Fibroblast of lung (primary cell): ENCODE data around the gene SIK2. TPM values are rescaled to one million over a fixed set of nuclear protein-coding genes. Genes with fewer than 3 reads are reported as not detected.

ENCODE experiments used
- DNase-seq, 2 donors: peaks; one replicate each; pipeline versions ENCODE4 v3.0.0 to v3.0.0-alpha.2; 2010; ENCODE audit warnings: low read depth in 2 of 2
- H2AFZ ChIP-seq: 2 replicates; pipeline ENCODE4 v1.5.1; 2012; ENCODE audit warnings: low read length, control low read depth, inconsistent platforms
- H3K27ac ChIP-seq: 2 replicates; pipeline ENCODE4 v1.5.1; 2011; ENCODE audit warnings: low read length, control low read depth; ENCODE audit not compliant: insufficient read depth
- H3K27me3 ChIP-seq: 2 replicates; pipeline ENCODE4 v1.5.1; 2011; ENCODE audit warnings: mild to moderate bottlenecking, low read length; ENCODE audit not compliant: control insufficient read depth, insufficient read depth
- H3K36me3 ChIP-seq: 2 replicates; pipeline ENCODE4 v1.5.1; 2011; ENCODE audit warnings: low read length; ENCODE audit not compliant: control insufficient read depth, insufficient read depth
- H3K4me1 ChIP-seq: 2 replicates; pipeline ENCODE4 v1.5.1; 2011; ENCODE audit warnings: low read length; ENCODE audit not compliant: control insufficient read depth, insufficient read depth; ENCODE audit errors: extremely low read depth
- H3K4me2 ChIP-seq: 2 replicates; pipeline ENCODE4 v1.5.1; 2011; ENCODE audit warnings: low read length, control low read depth; ENCODE audit not compliant: insufficient read depth; ENCODE audit errors: extremely low read depth
- H3K4me3 ChIP-seq, 4 experiments: fragments of 200-600 bp in 1 of 4; sonication (generic) in 1 of 4; replicated peaks in 1 of 4; 2 replicates each; pipeline ENCODE4 v1.5.1; 2011 to 2016; ENCODE audit warnings: low read length in 4 of 4, low read depth in 3 of 4, mild to moderate bottlenecking in 3 of 4, control low read depth in 2 of 4, inconsistent platforms in 1 of 4, mixed read lengths in 1 of 4; ENCODE audit not compliant: insufficient read depth in 1 of 4; ENCODE audit errors: control extremely low read depth in 1 of 4
- H3K79me2 ChIP-seq: 2 replicates; pipeline ENCODE4 v1.5.1; 2012; ENCODE audit warnings: mild to moderate bottlenecking, low read length, inconsistent platforms; ENCODE audit not compliant: control insufficient read depth, insufficient read depth
- H3K9ac ChIP-seq: 2 replicates; pipeline ENCODE4 v1.5.1; 2011; ENCODE audit warnings: mild to moderate bottlenecking, low read length, control low read depth; ENCODE audit not compliant: insufficient read depth
- H3K9me3 ChIP-seq: 2 replicates; pipeline ENCODE4 v1.5.1; 2012; ENCODE audit warnings: low read depth, low read length; ENCODE audit not compliant: control insufficient read depth, insufficient read depth
- H4K20me1 ChIP-seq: 2 replicates; pipeline ENCODE4 v1.5.1; 2011; ENCODE audit warnings: low read length; ENCODE audit not compliant: control insufficient read depth, insufficient read depth; ENCODE audit errors: extremely low read depth
- EZH2 ChIP-seq: IDR thresholded peaks from 2 replicates; pipeline ENCODE4 v1.5.1; 2012; ENCODE audit warnings: low read length, control low read depth, mild to moderate bottlenecking; ENCODE audit errors: missing control alignments
- polyA plus RNA-seq, 2 donors: library from polyadenylated mRNA; depleted of rRNA in 1 of 2; stranded (reverse) in 1 of 2; unstranded in 1 of 2; fragments of >200 nt; gene quantifications; 2 replicates each; pipeline ENCODE4 v1.2.1, GENCODE V29; 2011 to 2012; ENCODE audit warnings: missing spikeins in 1 of 2
- total RNA-seq: library from RNA; depleted of rRNA; stranded (reverse); fragments of >200 nt; gene quantifications from 2 replicates; pipeline ENCODE4 v1.2.1, GENCODE V29; 2014
- TF ChIP-seq, protein P1 (sequence below), 2 donors: IDR thresholded peaks in 1 of 2; conservative IDR thresholded peaks in 1 of 2; 1 replicate in 1 of 2; 2 replicates in 1 of 2; pipeline ENCODE4 v1.5.1; 2011 to 2012; ENCODE audit warnings: low read length in 2 of 2, control low read depth in 1 of 2, inconsistent platforms in 1 of 2, low read depth in 1 of 2, mild to moderate bottlenecking in 1 of 2

The SIK2 gene
- total and polyA plus RNA-seq, 2 donors (not counting 1 experiment from before 2014, with no cell fraction given) = 16.3 to 19.3 TPM

DNA sequence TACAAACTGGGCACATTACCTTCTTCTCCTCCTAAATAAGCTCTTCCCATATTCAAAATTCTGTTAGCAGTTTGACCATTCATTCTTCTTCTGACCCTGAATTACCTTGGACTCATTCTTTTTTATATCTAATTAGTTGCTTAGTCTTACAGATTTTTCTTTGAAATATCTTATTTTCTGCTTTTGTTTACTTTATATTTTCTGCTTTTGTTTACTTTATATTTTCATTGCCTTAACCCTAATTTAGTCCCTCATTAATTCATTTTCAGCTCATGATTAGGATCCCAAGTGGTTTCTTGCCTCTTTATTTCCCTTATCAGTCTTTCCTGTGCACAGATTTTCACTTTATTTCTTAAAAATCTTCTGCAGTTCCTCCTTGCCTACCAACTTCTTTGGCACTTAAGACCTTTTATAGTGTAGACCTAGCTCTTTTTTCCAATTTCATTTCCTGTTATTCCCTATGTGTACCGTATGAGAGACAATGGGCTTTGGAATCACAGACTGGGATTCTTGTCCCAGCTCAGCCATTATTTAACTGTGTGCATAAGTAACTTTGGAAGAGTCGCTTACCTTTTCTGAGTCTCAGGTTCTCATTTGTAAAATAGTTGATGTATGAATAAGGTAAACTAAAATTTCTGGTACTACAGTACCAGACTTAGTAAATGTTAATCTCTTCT is 39.2 kb downstream of the SIK2 start:
- Histone ChIP-seq H3K79me2 (peaks cover 13% of the 10 kb centered on the region), H3K4me2 (no peak overlapping the region), H3K4me3 (no peak overlapping the region), H2AFZ (no peak overlapping the region), H3K9ac (no peak overlapping the region), H3K27me3 (no peaks in the 10 kb centered on the region), H3K36me3 (no peaks in the 10 kb centered on the region), H4K20me1 (no peaks in the 10 kb centered on the region), H3K4me1 (no peaks in the 10 kb centered on the region), H3K9me3 (no peaks in the 10 kb centered on the region), H3K27ac (no peak overlapping the region)
- TF ChIP-seq, protein P1, sequence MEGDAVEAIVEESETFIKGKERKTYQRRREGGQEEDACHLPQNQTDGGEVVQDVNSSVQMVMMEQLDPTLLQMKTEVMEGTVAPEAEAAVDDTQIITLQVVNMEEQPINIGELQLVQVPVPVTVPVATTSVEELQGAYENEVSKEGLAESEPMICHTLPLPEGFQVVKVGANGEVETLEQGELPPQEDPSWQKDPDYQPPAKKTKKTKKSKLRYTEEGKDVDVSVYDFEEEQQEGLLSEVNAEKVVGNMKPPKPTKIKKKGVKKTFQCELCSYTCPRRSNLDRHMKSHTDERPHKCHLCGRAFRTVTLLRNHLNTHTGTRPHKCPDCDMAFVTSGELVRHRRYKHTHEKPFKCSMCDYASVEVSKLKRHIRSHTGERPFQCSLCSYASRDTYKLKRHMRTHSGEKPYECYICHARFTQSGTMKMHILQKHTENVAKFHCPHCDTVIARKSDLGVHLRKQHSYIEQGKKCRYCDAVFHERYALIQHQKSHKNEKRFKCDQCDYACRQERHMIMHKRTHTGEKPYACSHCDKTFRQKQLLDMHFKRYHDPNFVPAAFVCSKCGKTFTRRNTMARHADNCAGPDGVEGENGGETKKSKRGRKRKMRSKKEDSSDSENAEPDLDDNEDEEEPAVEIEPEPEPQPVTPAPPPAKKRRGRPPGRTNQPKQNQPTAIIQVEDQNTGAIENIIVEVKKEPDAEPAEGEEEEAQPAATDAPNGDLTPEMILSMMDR (conservative IDR thresholded peaks at IDR 0.05 in 1 of 2, IDR thresholded peaks at IDR 0.05 in 1 of 2; ENCODE audit: low read depth in 1 of 2, low read length in 2 of 2) = no peak
- no peak for TF ChIP-seq EZH2
- no peak for DNase-seq

DNA sequence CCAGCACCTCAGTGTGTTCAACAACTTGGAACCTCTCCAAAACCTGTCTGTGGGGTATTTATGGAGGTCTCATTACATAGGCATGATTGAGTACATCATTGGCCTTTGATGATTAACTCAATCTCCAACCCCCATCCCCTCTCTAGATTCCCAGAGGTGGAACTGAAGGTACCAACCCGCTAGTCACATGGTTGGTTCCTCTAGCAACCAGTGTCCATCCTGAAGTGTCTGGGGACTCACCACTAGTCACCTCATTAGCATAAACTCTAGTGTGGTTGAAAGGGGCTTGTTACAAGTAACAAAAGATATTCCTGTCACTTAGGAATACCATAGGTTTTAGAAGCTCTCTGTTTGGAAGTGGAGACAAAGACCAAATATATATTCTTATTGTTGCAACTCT is 40.3 kb downstream of the SIK2 start:
- no peak overlapping the region for H3K27ac ChIP-seq
- H2AFZ ChIP-seq = no peak overlapping the region
- peaks cover 11% of the 10 kb centered on the region for H3K79me2 ChIP-seq
- H3K9me3 ChIP-seq = no peaks in the 10 kb centered on the region
- no peaks in the 10 kb centered on the region for H3K27me3 ChIP-seq
- H3K4me1 ChIP-seq = no peaks in the 10 kb centered on the region
- H3K4me3 ChIP-seq = no peak overlapping the region
- TF ChIP-seq, protein P1 (conservative IDR thresholded peaks at IDR 0.05 in 1 of 2, IDR thresholded peaks at IDR 0.05 in 1 of 2; ENCODE audit: low read depth in 1 of 2, low read length in 2 of 2) = no peak
- no peak for TF ChIP-seq EZH2
- DNase-seq = no peak
- H3K36me3 ChIP-seq = no peaks in the 10 kb centered on the region
- H4K20me1 ChIP-seq = no peaks in the 10 kb centered on the region
- no peak overlapping the region for H3K9ac ChIP-seq
- no peak overlapping the region for H3K4me2 ChIP-seq

DNA sequence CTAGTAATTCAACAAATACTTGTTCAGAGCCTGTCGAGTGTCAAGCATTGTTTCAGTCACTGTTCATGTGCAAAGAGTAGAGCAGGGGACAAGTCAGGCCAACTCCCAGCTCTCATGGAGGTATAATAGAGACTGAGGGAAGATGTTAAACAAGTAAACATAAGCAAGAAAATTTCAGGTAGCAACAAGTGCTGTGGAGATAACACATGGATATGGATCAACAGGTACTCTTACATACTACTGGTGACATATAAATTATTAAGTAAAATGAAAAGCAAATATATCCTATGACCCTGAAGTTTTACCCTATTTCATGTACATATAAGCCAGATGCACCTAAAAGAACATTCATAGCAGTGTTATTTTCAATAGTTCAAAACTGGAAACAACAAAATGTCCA is 42.7 kb downstream of the SIK2 start:
- peaks cover under 1% of the 10 kb centered on the region for H3K79me2 ChIP-seq
- H3K36me3 ChIP-seq = no peaks in the 10 kb centered on the region
- H3K4me1 ChIP-seq = no peaks in the 10 kb centered on the region
- no peak for DNase-seq
- H4K20me1 ChIP-seq = no peaks in the 10 kb centered on the region
- TF ChIP-seq, protein P1 (conservative IDR thresholded peaks at IDR 0.05 in 1 of 2, IDR thresholded peaks at IDR 0.05 in 1 of 2; ENCODE audit: low read depth in 1 of 2, low read length in 2 of 2) = no peak
- TF ChIP-seq EZH2 = no peak
- no peaks in the 10 kb centered on the region for H3K27me3 ChIP-seq
- no peak overlapping the region for H3K4me2 ChIP-seq
- no peaks in the 10 kb centered on the region for H3K9me3 ChIP-seq
- H3K27ac ChIP-seq = no peak overlapping the region
- no peak overlapping the region for H3K9ac ChIP-seq
- no peak overlapping the region for H3K4me3 ChIP-seq
- no peak overlapping the region for H2AFZ ChIP-seq
